Neural cell (in vitro differentiated cells): ENCODE data around the gene NEK10. TPM values are rescaled to one million over a fixed set of nuclear protein-coding genes. Genes with fewer than 3 reads are reported as not detected.
"Not testable (repeated sequence)": the region's sequence is repeated elsewhere in the genome, so short reads cannot be mapped to it uniquely, and the experiment has no call there.

Experiments used
- H2AFZ ChIP-seq: fragments of 200-600, 300-800 bp; sonication (generic), shearing (Covaris generic); 2 replicates; pipeline ENCODE4 v1.6.0; 2014; ENCODE audit warnings: low read depth, mild to moderate bottlenecking, antibody characterized with exemption, low read length, moderate library complexity
- H3F3A ChIP-seq: fragments of 200-600 bp; shearing (Covaris generic); 2 replicates; pipeline ENCODE4 v1.6.1; 2016; ENCODE audit warnings: mild to moderate bottlenecking, moderate library complexity, mixed read lengths, antibody characterized with exemption, low read length; ENCODE audit not compliant: insufficient read depth, poor library complexity, severe bottlenecking
- H3K27ac ChIP-seq: fragments of 200-600, 300-800 bp; sonication (generic), shearing (Covaris generic); 2 replicates; pipeline ENCODE4 v1.5.1; 2014; ENCODE audit warnings: mild to moderate bottlenecking, low read length, moderate library complexity
- H3K27me3 ChIP-seq: fragments of 300-800, 200-600 bp; sonication (generic), shearing (Covaris generic); 2 replicates; pipeline ENCODE4 v1.6.0; 2014; ENCODE audit warnings: mild to moderate bottlenecking, low read depth, low read length, moderate library complexity; ENCODE audit not compliant: insufficient read depth
- H3K36me3 ChIP-seq: fragments of 300-800, 200-600 bp; sonication (generic), shearing (Covaris generic); 2 replicates; pipeline ENCODE4 v1.5.1; 2014; ENCODE audit warnings: mild to moderate bottlenecking, antibody characterized with exemption, low read length, moderate library complexity; ENCODE audit not compliant: insufficient read depth
- H3K4me2 ChIP-seq: fragments of 300-800, 200-600 bp; sonication (generic), shearing (Covaris generic); 2 replicates; pipeline ENCODE4 v1.6.0; 2014; ENCODE audit warnings: mild to moderate bottlenecking, low read length
- H3K4me3 ChIP-seq: fragments of 300-800, 200-600 bp; sonication (generic), shearing (Covaris generic); 2 replicates; pipeline ENCODE4 v1.5.1; 2014; ENCODE audit warnings: mild to moderate bottlenecking, low read length, moderate library complexity
- H3K79me2 ChIP-seq: fragments of 200-600 bp; shearing (Covaris generic); replicated peaks from 2 replicates; pipeline ENCODE4 v1.6.0; 2014; ENCODE audit warnings: mild to moderate bottlenecking, low read length, moderate library complexity; ENCODE audit not compliant: insufficient read depth
- H3K9ac ChIP-seq: fragments of 300-800, 200-600 bp; sonication (generic), shearing (Covaris generic); 2 replicates; pipeline ENCODE4 v1.6.1; 2016; ENCODE audit warnings: mild to moderate bottlenecking, low read length, mixed read lengths
- H3K9me2 ChIP-seq: fragments of 200-600 bp; shearing (Covaris generic); 2 replicates; pipeline ENCODE4 v1.6.1; 2016; ENCODE audit warnings: mild to moderate bottlenecking, low read length, mixed read lengths; ENCODE audit not compliant: insufficient read depth
- H3K9me3 ChIP-seq: fragments of 200-600, 300-800 bp; sonication (generic), shearing (Covaris generic); 2 replicates; pipeline ENCODE4 v1.6.1; 2016; ENCODE audit warnings: mild to moderate bottlenecking, mixed run types, low read length, moderate library complexity, mixed read lengths
- H4K20me1 ChIP-seq: fragments of 200-600 bp; shearing (Covaris generic); 2 replicates; pipeline ENCODE4 v1.6.1; 2016; ENCODE audit warnings: mild to moderate bottlenecking, mixed run types; ENCODE audit not compliant: insufficient read depth
- EP300 ChIP-seq: fragments of 450-650 bp; conservative IDR thresholded peaks from 2 replicates; pipeline ENCODE4 v1.6.1; 2014; ENCODE audit warnings: antibody characterized with exemption, mild to moderate bottlenecking, moderate library complexity; ENCODE audit not compliant: poor library complexity, severe bottlenecking
- EZH2 ChIP-seq: fragments of 200-600, 300-800 bp; shearing (Covaris generic), sonication (generic); IDR thresholded peaks from 2 replicates; pipeline ENCODE4 v1.6.1; 2014; ENCODE audit warnings: antibody characterized with exemption, low read length, borderline replicate concordance, mild to moderate bottlenecking; ENCODE audit not compliant: insufficient read depth, poor library complexity, severe bottlenecking
- MXI1 ChIP-seq: fragments of 450-650 bp; conservative IDR thresholded peaks from 2 replicates; pipeline ENCODE4 v1.6.1; 2014; ENCODE audit warnings: antibody characterized with exemption, mild to moderate bottlenecking; ENCODE audit not compliant: poor library complexity, severe bottlenecking
- POLR2AphosphoS5 ChIP-seq: IDR thresholded peaks from 2 replicates; pipeline ENCODE4 v1.6.1; 2012
- RAD21 ChIP-seq: fragments of 450-650 bp; conservative IDR thresholded peaks from 2 replicates; pipeline ENCODE4 v1.6.1; 2014; ENCODE audit warnings: antibody characterized with exemption, mild to moderate bottlenecking, moderate library complexity
- SMC3 ChIP-seq: fragments of 450-650 bp; conservative IDR thresholded peaks from 2 replicates; pipeline ENCODE4 v1.6.1; 2014; ENCODE audit warnings: antibody characterized with exemption, mild to moderate bottlenecking, moderate library complexity; ENCODE audit not compliant: poor library complexity
- TAF1 ChIP-seq: IDR thresholded peaks from 2 replicates; pipeline ENCODE4 v1.6.1; 2012; ENCODE audit warnings: low read depth
- polyA plus RNA-seq: library from polyadenylated mRNA; depleted of rRNA; stranded (reverse); fragments of >200 nt; gene quantifications from 2 replicates; pipeline ENCODE4 v1.2.3, GENCODE V29; 2014
- TF ChIP-seq, protein P1 (sequence below): fragments of 450-650 bp; IDR thresholded peaks from 2 replicates; pipeline ENCODE4 v1.5.1; 2014; ENCODE audit warnings: antibody characterized with exemption, mild to moderate bottlenecking, moderate library complexity; ENCODE audit not compliant: poor library complexity, severe bottlenecking
- TF ChIP-seq, protein P2 (sequence below): IDR thresholded peaks from 2 replicates; pipeline ENCODE4 v1.6.1; 2012; ENCODE audit warnings: borderline replicate concordance

NEK10 gene
- polyA plus RNA-seq, 1 donor from 2014 or later = 17.6 TPM

DNA sequence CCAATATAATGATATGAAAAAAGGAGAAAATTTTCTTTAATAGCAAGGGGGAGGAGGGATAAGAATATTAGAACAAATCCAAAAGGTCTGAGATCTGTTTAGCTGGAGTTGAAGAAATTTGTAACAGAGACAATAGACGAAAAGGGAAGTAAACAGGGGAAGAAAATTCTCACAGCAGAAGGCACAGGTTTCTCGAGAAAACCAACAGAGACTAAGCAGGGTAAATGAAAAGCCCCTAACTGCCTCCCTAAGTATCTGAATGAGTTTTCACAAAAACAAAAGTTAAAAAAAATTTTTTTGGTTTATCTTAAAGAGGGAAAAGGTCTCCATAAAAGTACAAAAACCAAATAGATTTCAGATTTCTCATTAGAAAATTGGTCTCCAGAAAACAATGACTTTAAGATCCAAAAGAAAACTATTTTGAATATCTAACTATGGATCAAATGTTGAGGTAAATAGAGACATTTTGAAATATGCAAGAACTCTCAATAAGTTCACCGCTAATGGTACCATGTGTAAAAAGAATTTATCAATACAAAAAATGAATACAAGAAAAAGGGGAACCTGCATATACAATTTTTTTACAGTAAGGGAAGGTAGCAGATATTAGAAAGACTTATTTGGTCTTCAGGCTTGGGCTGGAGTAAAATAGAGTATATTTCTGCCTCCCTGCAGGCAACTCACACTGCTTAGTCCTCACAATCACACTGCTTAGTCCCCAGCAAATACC, 23.9 kb upstream of the NEK10 start:
- no peaks in the 10 kb centered on the region for H3F3A ChIP-seq
- H3K9ac ChIP-seq = no peak overlapping the region
- no peaks in the 10 kb centered on the region for H3K9me2 ChIP-seq
- no peak overlapping the region for H3K4me2 ChIP-seq
- H4K20me1 ChIP-seq = no peaks in the 10 kb centered on the region
- no peaks in the 10 kb centered on the region for H3K79me2 ChIP-seq
- no peak overlapping the region for H2AFZ ChIP-seq
- H3K4me3 ChIP-seq = no peak overlapping the region
- H3K36me3 ChIP-seq = no peaks in the 10 kb centered on the region
- H3K27ac ChIP-seq = no peak overlapping the region
- no peaks in the 10 kb centered on the region for H3K27me3 ChIP-seq
- no peaks in the 10 kb centered on the region for H3K9me3 ChIP-seq
- TF ChIP-seq MXI1 (no peak), TAF1 (no peak), RAD21 (no peak), EP300 (no peak), POLR2AphosphoS5 (no peak), SMC3 (no peak), EZH2 (no peak)
- TF ChIP-seq, protein P1, sequence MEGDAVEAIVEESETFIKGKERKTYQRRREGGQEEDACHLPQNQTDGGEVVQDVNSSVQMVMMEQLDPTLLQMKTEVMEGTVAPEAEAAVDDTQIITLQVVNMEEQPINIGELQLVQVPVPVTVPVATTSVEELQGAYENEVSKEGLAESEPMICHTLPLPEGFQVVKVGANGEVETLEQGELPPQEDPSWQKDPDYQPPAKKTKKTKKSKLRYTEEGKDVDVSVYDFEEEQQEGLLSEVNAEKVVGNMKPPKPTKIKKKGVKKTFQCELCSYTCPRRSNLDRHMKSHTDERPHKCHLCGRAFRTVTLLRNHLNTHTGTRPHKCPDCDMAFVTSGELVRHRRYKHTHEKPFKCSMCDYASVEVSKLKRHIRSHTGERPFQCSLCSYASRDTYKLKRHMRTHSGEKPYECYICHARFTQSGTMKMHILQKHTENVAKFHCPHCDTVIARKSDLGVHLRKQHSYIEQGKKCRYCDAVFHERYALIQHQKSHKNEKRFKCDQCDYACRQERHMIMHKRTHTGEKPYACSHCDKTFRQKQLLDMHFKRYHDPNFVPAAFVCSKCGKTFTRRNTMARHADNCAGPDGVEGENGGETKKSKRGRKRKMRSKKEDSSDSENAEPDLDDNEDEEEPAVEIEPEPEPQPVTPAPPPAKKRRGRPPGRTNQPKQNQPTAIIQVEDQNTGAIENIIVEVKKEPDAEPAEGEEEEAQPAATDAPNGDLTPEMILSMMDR = no peak
- TF ChIP-seq, protein P2, sequence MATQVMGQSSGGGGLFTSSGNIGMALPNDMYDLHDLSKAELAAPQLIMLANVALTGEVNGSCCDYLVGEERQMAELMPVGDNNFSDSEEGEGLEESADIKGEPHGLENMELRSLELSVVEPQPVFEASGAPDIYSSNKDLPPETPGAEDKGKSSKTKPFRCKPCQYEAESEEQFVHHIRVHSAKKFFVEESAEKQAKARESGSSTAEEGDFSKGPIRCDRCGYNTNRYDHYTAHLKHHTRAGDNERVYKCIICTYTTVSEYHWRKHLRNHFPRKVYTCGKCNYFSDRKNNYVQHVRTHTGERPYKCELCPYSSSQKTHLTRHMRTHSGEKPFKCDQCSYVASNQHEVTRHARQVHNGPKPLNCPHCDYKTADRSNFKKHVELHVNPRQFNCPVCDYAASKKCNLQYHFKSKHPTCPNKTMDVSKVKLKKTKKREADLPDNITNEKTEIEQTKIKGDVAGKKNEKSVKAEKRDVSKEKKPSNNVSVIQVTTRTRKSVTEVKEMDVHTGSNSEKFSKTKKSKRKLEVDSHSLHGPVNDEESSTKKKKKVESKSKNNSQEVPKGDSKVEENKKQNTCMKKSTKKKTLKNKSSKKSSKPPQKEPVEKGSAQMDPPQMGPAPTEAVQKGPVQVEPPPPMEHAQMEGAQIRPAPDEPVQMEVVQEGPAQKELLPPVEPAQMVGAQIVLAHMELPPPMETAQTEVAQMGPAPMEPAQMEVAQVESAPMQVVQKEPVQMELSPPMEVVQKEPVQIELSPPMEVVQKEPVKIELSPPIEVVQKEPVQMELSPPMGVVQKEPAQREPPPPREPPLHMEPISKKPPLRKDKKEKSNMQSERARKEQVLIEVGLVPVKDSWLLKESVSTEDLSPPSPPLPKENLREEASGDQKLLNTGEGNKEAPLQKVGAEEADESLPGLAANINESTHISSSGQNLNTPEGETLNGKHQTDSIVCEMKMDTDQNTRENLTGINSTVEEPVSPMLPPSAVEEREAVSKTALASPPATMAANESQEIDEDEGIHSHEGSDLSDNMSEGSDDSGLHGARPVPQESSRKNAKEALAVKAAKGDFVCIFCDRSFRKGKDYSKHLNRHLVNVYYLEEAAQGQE = no peak

DNA sequence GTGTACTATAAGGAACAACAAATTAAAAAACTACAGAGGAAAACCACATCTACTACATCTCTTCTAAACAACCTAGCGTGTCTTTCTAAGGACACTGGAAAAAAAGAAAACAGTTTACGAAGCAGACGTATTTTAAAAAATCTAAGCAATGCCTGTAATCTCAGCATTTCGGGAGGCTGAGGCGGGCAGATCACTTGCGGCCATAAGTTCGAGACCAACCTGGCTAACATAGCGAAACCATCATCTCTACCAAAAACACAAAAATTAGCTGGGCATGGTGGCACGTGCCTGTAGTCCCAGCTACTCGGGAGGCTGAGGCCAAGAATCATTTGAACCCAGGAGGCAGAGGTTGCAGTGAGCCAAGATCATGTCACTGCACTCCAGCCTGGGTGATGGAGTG, 23.2 kb upstream of the NEK10 start:
- H2AFZ ChIP-seq, H4K20me1 ChIP-seq, H3F3A ChIP-seq, H3K9me3 ChIP-seq, H3K4me2 ChIP-seq, H3K27ac ChIP-seq, H3K27me3 ChIP-seq, H3K4me3 ChIP-seq, H3K36me3 ChIP-seq, H3K9ac ChIP-seq, H3K9me2 ChIP-seq, H3K79me2 ChIP-seq: not testable (repeated sequence)

DNA sequence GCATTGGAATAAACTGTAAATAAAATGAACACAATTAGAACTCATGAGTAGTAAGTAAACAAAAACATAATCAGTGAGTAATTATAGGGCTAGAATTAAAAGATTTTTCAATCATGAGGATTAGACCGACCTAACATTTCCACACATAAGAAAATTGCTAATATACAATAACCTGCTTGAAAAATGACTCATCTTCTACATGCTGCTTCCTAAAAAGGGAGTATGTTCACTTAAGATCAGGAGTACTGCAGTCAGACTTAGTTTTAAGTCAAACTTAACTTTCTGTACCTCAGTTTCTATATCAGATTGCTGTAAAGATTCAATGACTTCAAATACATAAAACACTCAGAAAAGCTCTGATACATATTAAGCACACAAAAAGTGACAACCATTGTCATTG, 22.6 kb upstream of the NEK10 start:
- no peak overlapping the region for H3K9ac ChIP-seq
- H3F3A ChIP-seq = no peaks in the 10 kb centered on the region
- no peaks in the 10 kb centered on the region for H4K20me1 ChIP-seq
- H3K36me3 ChIP-seq = no peaks in the 10 kb centered on the region
- no peak overlapping the region for H3K4me2 ChIP-seq
- H3K9me2 ChIP-seq = no peaks in the 10 kb centered on the region
- no peak overlapping the region for H2AFZ ChIP-seq
- no peak overlapping the region for H3K27ac ChIP-seq
- TF ChIP-seq EP300 (no peak), RAD21 (no peak), TAF1 (no peak), SMC3 (no peak), MXI1 (no peak), POLR2AphosphoS5 (no peak), EZH2 (no peak)
- TF ChIP-seq, protein P1 = no peak
- H3K27me3 ChIP-seq = no peaks in the 10 kb centered on the region
- H3K9me3 ChIP-seq = no peaks in the 10 kb centered on the region
- H3K79me2 ChIP-seq = no peaks in the 10 kb centered on the region
- H3K4me3 ChIP-seq = no peak overlapping the region
